Activated CD8-positive, alpha-beta memory T cell treated with anti-CD3 and anti-CD28 coated beads for 1 hour (primary cell): ENCODE data around the gene COG5.
"Not testable (repeated sequence)": the region's sequence is repeated elsewhere in the genome, so short reads cannot be mapped to it uniquely, and the experiment has no call there.

Experiments used
- DNase-seq, 2 donors: peaks; one replicate each; pipeline ENCODE4 v3.0.0-alpha.2; 2020; ENCODE audit warnings: low read depth in 1 of 2; ENCODE audit errors: extremely low read depth in 1 of 2

COG5 gene

GRCh38 chr7:107234436-107234835 is 329.3 kb downstream of the COG5 start:
- DNase-seq: no peak

- DNase-seq: no peak
These were observed 329.7 kb downstream of the COG5 start for GRCh38 chr7:107233981-107234380.

DNA sequence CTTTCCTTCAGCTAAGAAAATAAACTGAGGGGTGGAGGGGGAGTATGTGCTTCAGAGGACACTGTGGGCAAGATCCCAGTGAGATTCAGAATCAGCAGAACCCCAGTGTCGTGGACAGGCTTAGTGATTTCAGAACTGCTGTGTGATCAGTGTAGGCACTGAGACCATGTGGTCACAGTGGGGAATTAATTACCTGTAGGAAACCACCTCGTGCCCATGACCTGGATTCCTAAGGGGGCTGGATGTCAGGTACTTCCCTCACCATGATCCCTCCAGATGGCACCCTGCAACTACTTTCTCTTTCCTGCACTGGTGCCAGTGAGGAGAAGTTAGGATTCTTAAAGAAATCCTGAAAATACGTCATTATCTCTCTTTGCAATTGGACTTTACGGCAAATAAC is 330.5 kb downstream of the COG5 start:
- DNase-seq: no peak

- DNase-seq: no peak
These were observed 331.1 kb downstream of the COG5 start for GRCh38 chr7:107232568-107233090.

DNA sequence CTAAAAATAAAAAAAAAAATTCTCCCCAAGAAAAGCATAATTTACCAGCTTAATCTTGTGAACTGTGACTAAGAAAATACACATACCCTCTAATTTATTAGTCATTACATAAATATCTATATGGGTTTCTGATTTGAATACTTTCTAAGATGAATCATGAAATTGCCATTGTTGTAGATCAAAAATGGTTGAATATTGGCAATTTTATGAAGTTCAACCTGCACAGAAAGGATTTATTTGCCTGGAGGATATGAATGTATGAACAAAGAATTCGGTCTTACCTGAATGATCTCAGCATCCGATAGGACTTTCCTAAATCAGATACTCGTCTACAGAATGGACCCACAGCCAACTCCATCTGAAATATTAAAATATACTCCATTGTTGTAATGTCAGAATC is 333.4 kb downstream of the COG5 start:
- DNase-seq: no peak

DNA sequence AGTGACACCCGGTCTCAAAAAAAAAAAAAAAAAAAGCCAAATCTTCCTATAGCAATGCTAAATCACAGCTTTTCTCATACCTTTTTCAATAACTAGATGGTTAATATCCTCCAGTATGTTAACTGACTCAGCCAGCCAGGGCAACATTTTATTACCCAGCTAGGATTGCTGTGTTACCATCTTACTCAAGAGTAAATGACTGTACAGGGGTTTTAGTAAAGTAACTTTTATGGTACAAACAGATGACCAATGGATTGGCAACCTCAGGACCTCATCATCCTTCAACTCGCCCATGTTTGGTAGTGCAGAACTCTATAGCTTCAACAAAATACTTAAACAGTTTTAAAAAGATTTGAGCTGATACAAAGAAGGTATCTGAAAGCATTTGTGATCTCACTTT is 335.4 kb downstream of the COG5 start:
- DNase-seq: no peak

- DNase-seq: no peak
These were observed 339.1 kb downstream of the COG5 start for GRCh38 chr7:107224374-107225223.

DNA sequence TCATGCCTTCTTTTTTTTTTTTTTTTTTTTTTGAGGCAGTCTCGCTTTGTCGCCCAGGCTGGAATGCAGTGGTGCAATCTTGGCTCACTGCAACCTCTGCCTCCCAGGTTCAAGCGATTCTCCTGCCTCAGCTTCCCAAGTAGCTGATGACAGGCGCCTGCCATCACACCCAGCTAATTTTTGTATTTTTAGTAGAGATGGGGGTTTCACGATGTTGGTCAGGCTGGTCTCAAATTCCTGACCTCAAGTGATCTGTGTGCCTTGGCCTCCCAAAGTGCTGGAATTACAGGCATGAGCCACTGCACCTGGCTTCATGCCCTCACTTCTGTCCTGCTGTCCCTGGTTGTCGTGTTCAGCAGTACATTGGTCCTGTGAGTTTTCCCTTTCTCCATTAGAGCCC is 342.9 kb downstream of the COG5 start:
- not testable (repeated sequence) for DNase-seq

GRCh38 chr7:107220356-107220755 is 343.4 kb downstream of the COG5 start:
- DNase-seq: no peak

DNA sequence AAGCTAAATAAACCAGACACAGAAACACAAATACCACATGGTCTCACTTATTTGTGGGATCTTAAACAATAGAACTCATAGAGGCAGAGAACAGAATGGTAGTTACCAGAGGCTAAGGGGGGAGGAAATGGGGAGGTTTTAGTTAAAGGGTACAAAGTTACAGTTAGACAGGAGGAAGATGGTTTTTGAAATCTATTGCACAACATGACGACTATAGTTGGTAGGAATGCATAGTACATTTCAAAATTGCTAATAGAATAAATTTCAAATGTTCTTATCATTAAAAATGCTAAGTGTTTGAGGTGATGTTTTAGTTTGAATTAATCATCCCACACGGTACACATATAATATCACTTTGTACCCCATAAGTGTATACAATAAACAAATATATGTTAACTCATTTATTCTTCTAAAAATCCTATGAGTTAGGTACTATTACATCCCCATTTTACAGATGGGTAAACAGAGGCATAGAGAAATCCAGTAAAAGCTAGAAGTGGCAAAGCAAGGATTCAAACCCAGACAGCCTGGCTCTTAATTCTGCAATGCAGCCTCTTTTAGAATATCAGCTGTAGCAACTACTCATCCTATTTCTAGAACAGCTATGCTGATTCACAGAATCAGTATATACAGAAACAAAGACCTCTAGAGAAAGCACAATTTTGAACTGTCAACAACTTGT is 344.0 kb downstream of the COG5 start:
- no peak for DNase-seq

GRCh38 chr7:107213945-107214344 is 349.8 kb downstream of the COG5 start:
- no peak for DNase-seq

GRCh38 chr7:107213193-107213788 is 350.4 kb downstream of the COG5 start:
- DNase-seq: no peak

DNA sequence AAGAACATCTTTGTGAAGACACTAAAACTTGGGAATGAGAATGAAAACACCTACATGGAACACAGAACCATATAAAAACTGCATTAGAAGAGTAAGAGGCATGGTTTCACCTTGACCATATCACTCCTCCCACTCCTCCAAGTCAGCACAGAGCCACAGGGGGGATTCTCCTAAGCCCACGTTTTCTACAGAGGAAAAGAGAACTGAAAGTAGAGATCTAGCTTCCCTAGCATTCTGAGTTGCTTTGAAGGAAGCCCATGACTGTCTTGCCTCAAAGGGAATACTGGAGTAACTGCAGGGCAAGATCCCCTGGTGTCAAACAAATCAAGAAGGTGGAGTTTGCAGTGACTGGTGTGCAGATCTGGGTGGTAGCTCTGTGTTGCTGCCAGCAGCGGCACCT is 351.0 kb downstream of the COG5 start:
- no peak for DNase-seq

GRCh38 chr7:107210400-107210799 is 353.3 kb downstream of the COG5 start:
- DNase-seq: no peak

DNA sequence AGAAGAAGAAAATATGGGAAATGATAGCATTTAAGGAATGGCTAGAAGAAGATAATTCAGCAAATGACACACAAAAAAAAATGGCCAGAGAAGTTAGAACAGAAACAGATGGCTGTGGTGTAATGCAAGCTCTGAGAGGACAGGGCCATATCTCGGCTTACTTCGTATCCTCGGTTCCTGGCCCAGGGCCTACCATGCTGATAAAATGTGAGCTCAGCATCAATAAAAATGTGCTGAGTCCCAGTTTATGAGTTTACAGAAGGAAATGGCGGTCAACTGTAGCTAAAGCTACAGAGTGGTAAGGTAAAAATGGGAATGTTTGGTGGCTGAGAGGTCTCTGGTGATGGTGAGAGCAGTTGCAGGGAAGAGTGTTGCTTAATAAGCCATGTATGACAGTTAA is 354.2 kb downstream of the COG5 start:
- DNase-seq: no peak

GRCh38 chr7:107208563-107208962 is 355.2 kb downstream of the COG5 start:
- DNase-seq: no peak

DNA sequence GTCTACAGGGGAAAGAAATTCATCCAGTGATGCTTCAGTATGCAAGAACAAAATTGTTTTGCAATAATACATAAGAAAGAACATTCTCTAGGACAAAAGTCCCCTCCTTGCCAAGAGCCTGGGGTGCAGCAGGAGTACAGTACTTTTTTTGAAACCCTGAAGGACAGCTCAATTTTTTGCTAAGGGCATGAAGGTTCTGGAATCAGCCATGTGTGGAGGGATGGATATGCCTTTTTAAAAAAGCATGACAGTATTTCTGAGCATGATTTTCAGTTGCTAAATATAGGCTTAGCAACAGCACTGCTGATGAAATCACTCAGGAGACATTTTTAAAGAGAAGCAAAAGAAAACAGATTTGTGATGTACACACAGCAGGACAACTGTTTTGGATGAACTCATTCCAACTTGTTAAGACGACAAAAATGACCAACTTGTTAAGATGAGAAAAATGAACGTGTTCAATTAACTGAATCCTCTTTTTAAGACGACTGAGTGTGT is 355.6 kb downstream of the COG5 start:
- no peak for DNase-seq

DNA sequence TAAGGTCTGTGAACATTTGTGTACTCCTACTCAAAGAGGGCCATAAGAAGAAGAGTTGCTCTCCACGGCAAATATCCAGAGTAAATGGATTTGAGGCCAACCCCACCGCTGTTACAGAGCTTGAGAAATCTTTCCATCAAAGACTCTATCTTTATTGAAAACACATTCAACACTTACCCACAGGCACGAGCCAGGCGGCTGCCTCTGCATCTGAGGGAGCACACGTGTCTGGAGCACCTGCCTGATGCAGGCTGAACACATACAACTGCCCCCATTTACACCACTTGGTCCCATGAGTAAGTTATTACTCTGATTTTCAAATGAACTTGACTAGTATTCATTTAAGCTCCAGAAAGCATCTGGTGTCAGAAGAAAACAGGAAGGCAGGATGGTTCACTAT is 356.3 kb downstream of the COG5 start:
- no peak for DNase-seq

DNA sequence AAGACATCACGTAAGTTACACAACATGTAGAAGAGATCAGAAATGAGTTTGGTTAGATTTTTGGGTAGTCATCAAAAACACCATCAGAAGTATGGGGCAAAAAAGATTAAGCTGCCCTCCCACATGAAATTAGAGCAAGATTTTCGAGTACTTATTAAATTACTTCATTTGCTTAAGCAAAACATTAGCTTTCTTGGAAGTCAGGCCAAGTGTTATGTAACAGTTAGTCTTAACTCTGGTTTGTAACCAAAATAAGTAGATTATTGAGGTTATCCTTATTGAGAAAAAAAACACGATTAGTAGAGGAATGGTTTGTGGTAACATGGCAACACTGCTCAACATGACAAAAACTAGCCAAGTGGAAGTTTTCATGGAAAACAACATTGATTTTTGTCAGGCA is 357.0 kb downstream of the COG5 start:
- no peak for DNase-seq

- DNase-seq: no peak
These were observed 357.6 kb downstream of the COG5 start for GRCh38 chr7:107206136-107206535.

GRCh38 chr7:107203607-107204006 is 360.1 kb downstream of the COG5 start:
- no peak for DNase-seq
